Adrenal gland (tissue), 12 donors: ENCODE measurements around the gene KIFC3. TPM values are rescaled to one million over a fixed set of nuclear protein-coding genes. Genes with fewer than 3 reads are reported as not detected.

Experiments
- DNase-seq, 7 donors: peaks; one replicate each; pipeline ENCODE4 v3.0.0-alpha.2; 2019 to 2020
- H3K27ac ChIP-seq, 5 donors: fragments of 200-600 bp; sonication (generic) in 4 of 5; 1 replicate in 3 of 5; 2 replicates in 2 of 5; pipeline versions ENCODE4 v1.5.1 to v1.8.0; 2016 to 2020; ENCODE audit warnings: mild to moderate bottlenecking in 1 of 5
- H3K27me3 ChIP-seq: fragments of 200-600 bp; 2 replicates; pipeline ENCODE4 v1.8.0; 2021
- H3K36me3 ChIP-seq, 2 donors: fragments of 200-600 bp; replicated peaks in 1 of 2; 1 replicate in 1 of 2; 2 replicates in 1 of 2; pipeline versions ENCODE4 v1.5.1 to v1.8.0; 2018 to 2022
- H3K4me1 ChIP-seq, 2 donors: fragments of 200-600 bp; replicated peaks in 1 of 2; 1 replicate in 1 of 2; 2 replicates in 1 of 2; pipeline versions ENCODE4 v1.5.1 to v1.8.0; 2018 to 2021
- H3K4me3 ChIP-seq, 4 donors: fragments of 200-600 bp; sonication (generic) in 3 of 4; one replicate each; pipeline ENCODE4 v1.5.1; 2016 to 2018
- H3K9me3 ChIP-seq, 3 donors: fragments of 200-600 bp; sonication (generic) in 1 of 3; replicated peaks in 1 of 3; 1 replicate in 2 of 3; 2 replicates in 1 of 3; pipeline versions ENCODE4 v1.5.1 to v1.8.0; 2016 to 2021
- CTCF ChIP-seq, 6 experiments: fragments of 450-650 bp in 4 of 6; fragments of 200-600 bp in 2 of 6; sonication (generic) in 1 of 6; IDR thresholded peaks; 1 replicate in 5 of 6; 2 replicates in 1 of 6; pipeline versions ENCODE4 v1.5.1 to v1.8.0; 2016 to 2021; ENCODE audit warnings: antibody characterized with exemption in 6 of 6, mild to moderate bottlenecking in 2 of 6, moderate library complexity in 1 of 6
- POLR2A ChIP-seq, 2 donors: fragments of 450-650 bp; IDR thresholded peaks; one replicate each; pipeline ENCODE4 v1.6.1; 2017; ENCODE audit warnings: antibody characterized with exemption in 2 of 2, mild to moderate bottlenecking in 2 of 2, moderate library complexity in 1 of 2
- WGBS, 4 donors: extraction: QIAGEN DNeasy Blood & Tissue Kit in 2 of 4; methylation state at CpG; one replicate each; pipeline versions ENCODE4 v1.1.5 to v1.1.7; 2013 to 2017; 5-methylcytosine and 5-hydroxymethylcytosine counted together
- intact Hi-C, 2 donors: fragments of 100-400 bp; cut with DNase I; formaldehyde crosslinking; loops; one replicate each; pipeline versions ENCODE4 v1.14.1 to v1.15.0; 2022 to 2023
- polyA plus RNA-seq, 3 donors: library from polyadenylated mRNA; stranded (reverse); fragments of 200-250 nt in 2 of 3; fragments of 350-450 nt in 1 of 3; fragmentation: Illumina TruSeq in 1 of 3; extraction: RNeasy Lipid Tissue Mini Kit (QIAGEN cat#74804) in 1 of 3; gene quantifications; one replicate each; pipeline ENCODE4 v1.2.3, GENCODE V29; 2013 to 2014
- total RNA-seq, 9 donors: library from RNA; depleted of rRNA in 4 of 9; stranded (reverse); fragments of >200 nt in 4 of 9; fragments of 120-200 nt in 1 of 9; fragmentation: NEBNext Ultra II Directional in 1 of 9; extraction: Animal tissue kit (Norgen Biotek cat#: 25700) in 1 of 9; gene quantifications; one replicate each; pipeline versions ENCODE4 v1.1.0 to v1.2.4, GENCODE V29; 2013 to 2023
- donor health status: healthy with polysubstance abuse.
- donor health status: Bipolar disorder and iron deficiency.
- donor health status: DM: yes; HTN: yes; CAD: no.
- donor health status: DM: no; HTN: no; CAD: no.
- donor health status: DM: no; HTN: no; CAD: no.
- donor health status: DM: yes; HTN: yes; CAD: no.

The KIFC3 gene
- total and polyA plus RNA-seq, 12 donors, result 15.5 to 130 (median 60.0) TPM

- H3K27me3 ChIP-seq, result no peaks in the 10 kb centered on the region
- H3K4me3 ChIP-seq, result no peak overlapping the region
- peaks cover 16 to 35% of the 10 kb centered on the region in 2 donors for H3K4me1 ChIP-seq
- H3K9me3 ChIP-seq, result no peaks in the 10 kb centered on the region
- intact Hi-C loops, result loop anchor here in 1 of 2 donors (10.0 kb wide), 1 partner anchor 63 kb away; no protein-coding TSS in a partner anchor
- TF ChIP-seq CTCF (IDR thresholded peaks at IDR 0.05), result no peak
- TF ChIP-seq POLR2A (IDR thresholded peaks at IDR 0.05), result no peak
- DNase-seq, result peak; percentile 41 to 83 (median 68)
- H3K36me3 ChIP-seq, result peaks cover 0 to 43% of the 10 kb centered on the region in 2 donors
- 56 to 60% (median 58%) methylated on average over 3 to 13 of the region's 13 CpGs for whole genome bisulfite sequencing, 4 donors
- peak overlapping the region in 4 of 5 donors; percentile 20 to 61 (median 38) for H3K27ac ChIP-seq
These were observed 10.9 kb downstream of the KIFC3 start for GRCh38 chr16:57791195-57791892.

- TF ChIP-seq CTCF (IDR thresholded peaks at IDR 0.05) (no peak), POLR2A (IDR thresholded peaks at IDR 0.05) (no peak)
- Histone ChIP-seq H3K4me1 (peaks cover 16 to 36% of the 10 kb centered on the region in 2 donors), H3K9me3 (no peaks in the 10 kb centered on the region), H3K4me3 (no peak overlapping the region), H3K27ac (no peak overlapping the region), H3K36me3 (peaks cover 0 to 40% of the 10 kb centered on the region in 2 donors), H3K27me3 (no peaks in the 10 kb centered on the region)
- no peak for DNase-seq
- intact Hi-C loops, result no loop called here
- WGBS, 4 donors, result 85 to 98% (median 93%) methylated on average over 5 to 12 of the region's 12 CpGs
These were observed 13.3 kb downstream of the KIFC3 start for GRCh38 chr16:57788951-57789350.

- peak overlapping the region in 2 of 5 donors; percentile 66 to 74 for H3K27ac ChIP-seq
- intact Hi-C loops, result no loop called here
These were observed 13.9 kb downstream of the KIFC3 start for GRCh38 chr16:57788252-57788841.

More at GRCh38 chr16:57788252-57788841, 13.9 kb downstream of the KIFC3 start:
- Histone ChIP-seq H3K4me1 (peaks cover 16 to 36% of the 10 kb centered on the region in 2 donors), H3K4me3 (no peak overlapping the region), H3K36me3 (peaks cover 0 to 39% of the 10 kb centered on the region in 2 donors), H3K9me3 (no peaks in the 10 kb centered on the region), H3K27me3 (no peaks in the 10 kb centered on the region)
- DNase-seq, result no peak
- 62 to 85% (median 79%) methylated on average over 5 to 17 of the region's 17 CpGs for WGBS, 4 donors
- TF ChIP-seq CTCF (IDR thresholded peaks at IDR 0.05) (no peak), POLR2A (IDR thresholded peaks at IDR 0.05) (no peak)
